GM19467 (cell line): ENCODE results near the gene AMD1.
"Not testable (repeated sequence)": the region's sequence is repeated elsewhere in the genome, so short reads cannot be mapped to it uniquely, and the experiment has no call there.

Source experiments
- ATAC-seq: cut with Tn5 transposase; IDR thresholded peaks from one replicate; pipeline ENCODE4 v1.9.1; 2021; ENCODE audit warnings: mild to moderate bottlenecking, moderate library complexity; ENCODE audit not compliant: unreplicated experiment

Gene AMD1

DNA sequence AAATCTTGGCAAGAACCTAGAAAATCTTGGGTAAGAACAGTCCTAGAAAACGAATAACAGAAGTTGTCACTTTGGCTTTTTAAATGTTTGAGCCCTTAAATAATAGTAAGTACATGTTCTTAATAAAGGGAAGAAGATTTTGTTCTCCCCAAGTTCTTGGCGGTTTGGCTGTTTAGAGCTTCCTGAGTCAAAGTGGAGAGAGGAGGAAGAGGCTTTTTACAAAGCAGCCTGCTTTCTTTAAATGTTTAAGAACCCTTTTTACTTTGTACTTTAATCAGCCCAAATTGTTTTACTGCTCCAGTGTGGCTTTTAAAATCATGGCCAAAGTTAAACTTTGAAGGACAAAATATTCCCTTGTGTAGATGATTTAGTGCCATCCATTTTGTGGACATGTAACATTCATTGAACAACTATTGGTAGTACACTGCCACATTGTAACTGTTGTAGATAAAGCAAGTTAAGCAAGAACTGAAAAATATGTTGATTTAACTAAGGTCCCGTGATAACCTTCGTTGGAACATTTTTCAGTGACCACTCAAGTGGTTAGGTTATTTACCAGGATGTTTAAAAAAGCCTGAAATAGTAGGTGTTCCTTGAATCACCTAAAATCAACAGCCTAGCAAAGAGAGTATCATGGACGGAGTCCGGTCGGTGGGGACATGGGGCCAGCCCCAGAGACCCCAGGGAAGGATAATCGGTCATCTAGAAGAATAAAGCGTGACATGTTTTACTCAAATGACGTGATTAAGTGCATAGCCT lies 2.4 kb downstream of the AMD1 start:
- ATAC-seq = no peak

DNA sequence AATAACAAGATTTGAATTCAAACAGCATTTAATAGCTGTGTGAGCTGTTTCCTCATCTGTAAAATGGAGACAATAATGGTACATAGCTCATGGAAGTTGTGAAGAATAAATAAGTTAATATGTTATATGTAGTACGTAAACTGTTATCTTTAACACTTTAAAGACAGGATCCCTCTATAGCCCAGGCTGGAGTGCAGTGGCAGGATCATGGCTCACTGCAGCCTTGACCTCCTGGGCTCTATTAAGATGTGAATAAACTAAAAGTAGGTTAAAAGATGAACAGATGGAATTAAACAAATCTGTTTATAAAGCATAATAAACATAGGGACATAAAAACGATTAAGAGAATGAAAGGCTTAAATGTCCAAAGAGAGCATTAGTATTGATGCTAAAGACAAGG lies 3.0 kb downstream of the AMD1 start:
- no peak for ATAC-seq

DNA sequence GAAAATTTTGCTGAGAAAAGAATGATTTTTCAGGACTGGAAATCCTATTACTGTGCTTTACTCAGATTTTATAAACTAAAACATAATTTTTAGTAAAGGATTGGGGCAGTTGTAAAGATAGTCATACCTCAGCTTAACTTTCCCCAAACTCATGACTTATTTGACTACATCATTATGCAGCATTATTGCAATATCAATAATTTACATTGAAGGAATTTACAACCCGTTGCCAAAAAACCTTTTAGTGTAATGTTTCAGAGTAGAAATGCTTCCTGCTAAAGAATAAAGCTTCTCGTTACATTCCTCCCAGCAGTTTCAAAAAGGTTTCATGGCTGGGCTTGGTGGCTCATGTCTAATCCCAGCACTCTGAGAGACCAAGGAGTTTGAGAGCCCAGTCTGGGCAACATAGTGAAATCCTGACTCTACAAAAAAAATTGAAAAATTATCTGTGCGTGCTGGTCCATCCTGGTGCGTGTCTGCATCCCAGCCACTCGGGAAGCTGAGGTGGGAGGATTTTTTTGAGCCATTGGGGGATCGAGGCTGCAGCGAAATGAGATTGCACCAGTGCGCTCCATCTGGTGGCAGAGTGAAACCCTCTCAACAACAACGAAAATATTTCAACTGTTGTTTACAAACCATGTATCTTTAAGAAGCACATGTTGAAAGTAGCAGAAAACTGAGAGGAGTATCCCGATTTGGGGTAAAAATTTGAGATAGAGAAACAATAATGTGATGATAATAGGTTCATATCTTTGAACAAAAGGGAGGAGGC lies 4.4 kb downstream of the AMD1 start:
- ATAC-seq = no peak

DNA sequence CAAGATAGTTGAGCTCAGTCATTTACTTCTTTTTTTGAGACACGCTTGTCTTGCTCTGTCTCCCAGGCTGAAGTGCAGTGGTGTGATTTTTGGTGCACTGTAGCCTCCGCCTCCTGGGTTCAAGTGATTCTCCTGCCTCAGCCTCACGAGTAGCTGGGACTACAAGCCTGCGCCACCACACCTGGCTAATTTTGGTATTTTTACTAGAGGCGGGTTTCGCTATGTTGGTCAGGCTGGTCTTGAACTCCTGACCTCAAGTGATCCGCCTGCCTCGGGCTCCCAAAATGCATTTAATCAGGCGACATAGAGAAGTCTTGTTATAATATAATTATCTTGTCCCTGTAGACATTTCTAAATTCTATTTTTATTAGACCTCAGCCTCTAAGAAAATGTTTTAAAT lies 6.1 kb downstream of the AMD1 start:
- no peak for ATAC-seq

DNA sequence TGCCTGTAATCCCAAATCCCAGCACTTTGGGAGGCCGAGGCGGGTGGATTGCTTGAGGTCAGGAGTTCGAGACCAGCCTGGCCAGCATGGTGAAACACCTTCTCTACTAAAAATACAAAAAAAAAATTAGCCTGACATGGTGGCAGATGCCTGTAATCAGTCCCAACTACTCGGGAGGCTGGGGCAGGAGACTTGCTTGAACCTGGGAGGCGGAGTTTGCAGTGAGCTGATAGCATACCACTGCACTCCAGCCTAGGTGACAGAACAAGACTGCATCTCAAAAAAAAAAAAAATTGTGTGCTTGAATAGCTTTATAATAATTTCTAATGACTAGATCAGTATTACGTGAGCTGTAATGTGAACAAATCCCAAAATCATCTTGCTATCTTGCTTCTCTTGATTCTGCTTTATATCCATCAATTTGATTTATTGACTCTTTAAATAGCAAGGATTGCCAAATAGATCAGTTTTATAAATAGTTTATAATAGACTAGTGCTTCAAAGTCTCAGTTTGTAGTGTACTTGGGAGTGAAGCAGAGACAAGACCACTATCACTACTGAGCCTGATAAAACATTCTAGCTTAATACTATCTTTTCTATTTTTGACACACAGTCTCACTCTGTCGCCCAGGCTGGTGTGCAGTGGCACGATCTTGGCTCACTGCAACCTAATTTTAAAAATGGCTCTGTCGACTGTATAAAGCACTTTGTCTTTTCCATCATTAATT lies 7.1 kb downstream of the AMD1 start:
- no peak for ATAC-seq

DNA sequence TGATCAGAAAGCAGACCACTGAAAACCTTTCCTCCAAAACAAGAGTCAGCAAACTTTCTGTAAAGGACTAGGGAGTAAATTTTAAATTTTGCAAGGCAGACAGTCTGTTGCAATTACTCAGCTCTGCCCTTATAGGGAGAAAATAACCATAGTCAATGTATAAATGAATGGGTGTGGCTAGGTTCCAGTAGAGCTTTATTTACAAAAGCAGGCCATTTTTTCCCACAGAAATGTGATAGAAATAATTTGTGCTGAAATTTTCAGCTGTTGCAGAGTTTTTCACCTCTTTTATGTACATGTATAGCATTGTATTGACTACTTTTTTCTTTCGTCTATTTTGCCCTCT lies 7.7 kb downstream of the AMD1 start:
- no peak for ATAC-seq

DNA sequence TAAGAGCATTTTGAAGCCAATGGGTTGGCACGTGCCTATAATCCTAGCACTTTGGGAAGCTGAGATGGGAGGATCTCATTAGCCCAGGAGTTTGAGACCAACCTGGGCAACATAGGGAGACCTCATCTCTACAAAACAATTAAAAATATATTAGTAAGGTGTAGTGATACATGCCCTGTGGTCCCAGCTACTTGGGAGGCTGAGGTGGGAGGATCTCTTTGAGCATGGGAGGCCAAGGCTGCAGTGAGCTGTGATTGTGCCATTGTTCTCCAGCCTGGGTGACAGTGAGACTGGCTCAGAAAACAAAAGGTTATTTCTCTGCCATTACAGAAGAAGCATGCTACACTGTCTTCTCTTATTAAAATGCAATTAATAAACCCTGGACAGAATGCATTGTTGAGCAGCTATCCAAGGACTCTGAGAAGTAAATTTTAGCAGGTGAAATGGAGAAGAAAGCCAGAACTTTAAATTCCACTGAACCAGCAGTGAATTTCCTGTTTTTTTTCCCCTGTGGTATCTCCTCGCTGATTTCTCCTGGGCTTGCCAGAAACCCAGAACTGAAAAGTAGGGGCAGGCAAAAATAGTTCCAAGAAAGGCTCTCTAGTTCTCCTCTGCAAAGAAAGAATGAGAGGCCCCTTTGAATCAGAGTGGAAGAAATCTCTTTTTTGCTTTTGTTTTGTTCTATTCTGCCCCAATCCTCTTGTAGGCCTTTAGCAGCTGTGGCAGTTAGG lies 8.4 kb downstream of the AMD1 start:
- ATAC-seq = no peak

DNA sequence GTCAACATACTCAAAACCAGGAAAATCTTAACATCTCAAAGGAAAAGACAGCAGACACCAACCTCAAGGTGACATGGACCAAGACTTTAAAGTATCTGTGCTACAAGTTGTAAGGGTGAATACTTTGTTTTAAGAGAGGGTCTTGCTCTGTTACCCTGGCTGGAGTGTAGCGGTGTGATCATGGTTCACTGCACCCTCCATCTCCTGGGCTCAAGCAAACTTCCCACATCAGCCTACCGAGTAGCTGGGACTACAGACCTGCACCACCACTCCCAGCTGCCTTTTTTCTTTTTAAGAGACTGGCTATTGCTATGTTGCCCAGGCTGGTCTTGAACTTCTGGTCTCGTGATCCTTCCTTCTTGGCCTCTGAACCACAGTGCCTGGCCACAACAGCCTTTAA lies 9.7 kb downstream of the AMD1 start:
- ATAC-seq = no peak

DNA sequence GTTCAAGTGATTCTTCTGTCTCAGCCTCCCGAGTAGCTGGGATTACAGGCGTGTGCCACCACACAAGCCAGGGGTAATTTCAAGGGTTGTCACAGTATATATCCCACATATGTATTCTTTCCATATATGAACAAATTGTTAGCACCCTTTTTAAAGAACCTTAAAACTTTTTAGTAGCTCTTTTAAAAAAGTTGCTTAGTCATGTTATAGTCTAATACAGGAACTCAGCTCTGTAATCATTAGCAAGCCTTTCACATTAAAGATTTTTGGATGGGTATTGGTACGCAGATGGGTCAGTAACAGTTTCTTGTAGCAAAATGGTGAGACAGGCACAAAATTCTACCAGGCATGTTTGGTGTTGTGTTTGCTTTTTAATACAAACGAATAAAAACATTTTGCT lies 10.9 kb downstream of the AMD1 start:
- no peak for ATAC-seq

DNA sequence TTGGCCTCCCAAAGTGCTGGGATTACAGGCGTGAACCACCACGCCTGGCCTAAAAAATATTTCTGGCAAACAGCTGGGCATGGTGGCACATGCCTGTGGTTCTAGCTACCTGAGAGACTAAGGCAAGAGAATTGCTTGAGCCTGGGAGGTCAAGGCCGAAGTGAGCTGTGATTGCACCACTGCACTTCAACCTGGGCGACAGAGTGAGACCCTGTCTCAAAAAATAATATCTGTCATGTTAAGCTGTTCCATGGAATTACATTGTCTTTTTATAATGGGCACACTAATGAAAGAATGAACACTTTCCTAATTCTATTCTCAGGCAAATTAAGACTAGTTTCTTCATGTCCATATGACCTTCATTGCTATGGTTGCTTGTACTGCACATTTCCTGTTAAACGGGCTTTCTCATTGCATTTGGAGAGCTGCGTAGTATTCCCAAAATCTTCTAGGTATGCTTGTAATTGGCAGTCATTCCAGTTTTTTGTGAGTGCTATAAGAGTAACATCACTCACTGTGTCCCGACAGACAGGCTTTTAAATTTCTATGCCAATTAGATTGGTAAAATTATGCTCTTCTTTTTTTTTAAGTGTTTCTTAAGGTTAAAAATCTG lies 12.1 kb downstream of the AMD1 start:
- no peak for ATAC-seq

DNA sequence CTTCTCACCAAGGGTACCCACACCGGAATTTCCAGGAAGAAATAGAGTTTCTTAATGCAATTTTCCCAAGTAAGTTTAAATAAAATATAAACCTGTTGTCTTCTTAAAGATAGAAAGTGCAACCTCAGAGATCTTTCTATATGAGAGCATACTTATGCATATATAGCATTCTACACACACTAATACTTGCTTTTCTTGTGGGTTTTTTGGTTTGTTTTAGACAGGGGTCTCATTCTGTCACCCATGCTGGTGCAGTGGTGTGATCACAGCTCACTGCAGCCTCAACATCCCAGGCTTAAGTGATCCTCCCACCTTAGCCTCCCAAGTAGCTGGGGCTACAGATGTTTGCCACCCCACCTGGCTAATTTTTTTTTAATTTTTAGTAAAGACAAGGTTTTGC lies 15.7 kb downstream of the AMD1 start:
- ATAC-seq = no peak

DNA sequence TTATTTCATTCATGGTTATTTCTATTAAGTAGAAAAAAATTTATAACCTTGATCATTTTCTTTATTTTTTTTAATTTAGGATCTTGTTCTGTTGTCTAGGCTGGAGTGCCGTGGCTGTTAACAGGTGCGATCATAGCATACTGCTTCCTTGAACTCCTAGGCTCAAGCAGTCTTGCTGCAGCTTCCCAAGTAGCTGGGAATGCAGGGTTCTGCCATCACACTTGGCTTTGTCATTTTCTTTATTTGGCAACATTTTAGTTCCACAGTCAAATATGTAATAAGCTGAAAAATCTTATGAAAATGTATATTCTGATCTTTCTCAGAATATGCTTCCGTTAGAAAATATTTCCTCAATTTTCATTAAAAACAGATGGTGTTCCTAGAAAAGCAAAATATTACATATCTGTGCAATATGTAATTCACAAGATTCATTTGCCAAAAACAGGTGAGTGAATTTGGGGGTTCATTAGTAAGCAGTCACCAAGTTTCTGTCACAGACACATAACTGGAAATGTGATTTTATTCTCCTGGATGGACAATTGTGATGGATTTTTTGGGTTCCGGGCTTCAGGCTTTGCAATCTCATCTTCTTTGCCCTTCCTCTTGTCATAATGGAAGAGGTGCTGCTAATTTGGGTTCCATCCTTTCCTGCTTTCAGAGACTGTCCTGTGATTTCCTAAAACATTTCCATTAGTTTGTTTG lies 21.5 kb downstream of the AMD1 start:
- ATAC-seq = no peak

DNA sequence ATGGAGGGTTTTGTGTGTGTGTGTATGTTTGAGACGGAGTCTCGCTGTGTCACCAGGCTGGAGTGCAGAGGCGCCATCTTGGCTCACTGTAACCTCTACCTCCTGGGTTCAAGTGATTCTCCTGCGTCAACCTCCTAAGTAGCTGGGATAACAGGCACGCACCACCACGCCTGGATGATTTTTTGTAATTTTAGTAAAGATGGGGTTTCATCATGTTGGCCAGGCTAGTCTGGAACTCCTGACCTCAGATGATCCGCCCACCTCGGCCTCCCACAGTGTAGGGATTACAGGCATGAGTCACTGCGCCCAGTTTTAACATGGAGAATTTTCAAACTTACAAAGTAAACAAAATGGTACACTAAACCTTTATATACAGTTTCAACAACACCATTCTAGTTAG lies 22.8 kb downstream of the AMD1 start:
- ATAC-seq = no peak

DNA sequence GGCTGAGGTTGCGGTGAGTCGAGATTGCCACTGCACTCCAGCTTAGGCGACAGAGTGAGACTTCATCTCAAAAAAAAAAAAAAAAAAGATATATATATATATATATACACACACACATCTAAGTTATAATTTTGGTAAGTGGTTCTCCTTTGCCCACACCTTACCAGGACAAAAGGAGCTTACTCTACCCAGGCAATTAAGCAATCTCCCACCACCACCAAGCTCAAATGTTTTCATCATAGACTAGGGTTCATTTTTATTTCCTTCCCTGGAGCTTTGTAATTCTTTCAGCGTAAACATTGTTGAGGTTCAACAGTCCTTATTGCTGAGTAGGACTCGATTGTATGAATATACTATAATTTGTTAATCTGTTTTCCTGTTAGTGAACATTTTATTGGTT lies 23.5 kb downstream of the AMD1 start:
- ATAC-seq = no peak

DNA sequence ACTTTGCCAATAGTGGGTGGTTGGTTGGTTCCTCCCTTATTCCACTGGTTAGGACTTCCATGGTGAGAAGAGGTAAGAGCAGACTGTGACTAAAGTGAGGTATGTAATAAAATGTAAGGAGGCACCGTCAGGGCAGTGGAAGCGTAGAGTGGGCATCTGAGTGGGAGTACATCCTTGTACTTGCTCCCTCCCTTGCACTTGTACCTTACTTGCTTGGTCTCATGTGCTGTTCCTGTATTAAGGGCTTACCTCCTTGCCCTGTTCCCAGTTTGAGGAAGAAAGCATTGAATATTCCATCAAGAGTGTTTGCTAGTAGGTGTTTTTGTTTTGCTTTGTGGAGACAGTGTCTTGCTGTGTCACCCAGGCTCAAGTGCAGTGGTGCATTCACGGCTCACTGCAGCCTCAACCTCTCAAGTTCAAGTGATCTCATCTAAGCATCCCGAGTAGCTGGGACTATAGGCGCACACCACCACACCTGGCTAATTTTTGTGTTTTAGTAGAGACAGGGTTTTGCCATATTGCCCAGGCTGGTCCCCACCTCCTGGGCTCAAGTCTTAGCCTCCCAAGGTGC lies 25.5 kb downstream of the AMD1 start:
- no peak for ATAC-seq

DNA sequence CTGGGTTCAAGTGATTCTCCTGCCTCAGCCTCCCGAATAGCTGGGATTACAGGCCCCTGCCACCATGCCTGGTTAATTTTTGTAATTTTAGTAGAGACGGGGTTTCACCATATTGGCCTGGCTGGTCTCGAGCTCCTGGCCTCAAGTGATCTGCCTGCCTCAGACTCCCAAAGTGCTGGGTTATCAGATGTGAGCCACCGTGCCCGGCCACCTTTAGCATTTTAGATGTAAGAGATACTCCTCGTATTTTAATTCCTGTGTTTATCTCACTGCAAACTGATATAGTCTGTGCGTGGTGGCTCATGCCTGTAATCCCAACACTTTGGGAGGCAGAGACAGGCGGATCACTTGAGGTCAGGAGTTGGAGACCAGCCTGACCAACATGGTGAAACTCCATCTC lies 27.0 kb downstream of the AMD1 start:
- not testable (repeated sequence) for ATAC-seq

DNA sequence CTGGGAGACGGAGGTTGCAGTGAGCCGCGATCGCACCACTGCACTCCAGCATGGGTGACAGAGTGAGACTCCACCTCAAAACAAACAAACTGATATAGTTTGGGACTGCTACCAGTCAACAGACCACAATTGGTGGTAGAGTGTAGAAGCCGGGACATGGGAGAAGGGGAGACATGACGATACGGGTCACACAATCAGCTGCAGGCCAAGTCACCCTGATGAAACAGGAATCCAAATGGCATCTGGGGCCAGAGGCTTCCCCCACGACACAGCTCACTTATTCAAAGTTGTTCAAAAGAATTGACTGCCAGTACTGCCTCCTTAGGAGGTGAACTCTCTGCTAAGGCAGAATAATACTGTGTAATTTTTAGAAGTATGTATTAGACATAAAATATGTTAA lies 27.5 kb downstream of the AMD1 start:
- no peak for ATAC-seq

DNA sequence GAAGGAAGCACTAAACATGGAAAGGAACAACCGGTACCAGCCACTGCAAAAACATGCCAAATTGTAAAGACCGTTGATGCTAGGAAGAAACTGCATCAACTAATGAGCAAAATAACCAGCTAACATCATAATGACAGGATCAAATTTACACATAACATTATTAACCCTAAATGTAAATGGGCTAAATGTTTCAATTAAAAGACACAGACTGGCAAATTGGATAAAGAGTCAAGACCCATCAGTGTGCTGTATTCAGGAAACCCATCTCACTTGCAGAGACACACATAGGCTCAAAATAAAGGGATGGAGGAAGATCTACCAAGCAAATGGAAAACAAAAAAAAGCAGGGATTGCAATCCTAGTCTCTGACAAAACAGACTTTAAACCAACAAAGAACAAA lies 31.7 kb downstream of the AMD1 start:
- not testable (repeated sequence) for ATAC-seq

DNA sequence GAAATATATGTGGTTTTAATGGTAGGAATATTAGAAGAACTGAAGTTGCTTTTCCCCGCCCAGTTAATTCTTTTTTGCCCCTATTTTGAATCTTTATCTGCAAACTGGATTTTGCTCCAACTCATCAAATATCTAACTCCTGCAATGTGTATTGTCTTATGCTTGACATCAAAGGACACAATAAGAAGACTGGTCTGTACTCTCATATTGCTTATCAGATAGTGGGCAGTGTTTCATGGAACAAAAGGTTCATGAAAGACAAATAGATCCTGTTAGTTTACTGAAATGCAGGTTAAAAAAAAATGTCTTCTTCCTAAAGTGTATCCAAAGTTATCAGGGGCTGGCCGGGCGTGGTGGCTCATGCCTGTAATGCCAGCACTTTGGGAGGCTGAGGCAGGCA lies 56.2 kb downstream of the AMD1 start:
- no peak for ATAC-seq

DNA sequence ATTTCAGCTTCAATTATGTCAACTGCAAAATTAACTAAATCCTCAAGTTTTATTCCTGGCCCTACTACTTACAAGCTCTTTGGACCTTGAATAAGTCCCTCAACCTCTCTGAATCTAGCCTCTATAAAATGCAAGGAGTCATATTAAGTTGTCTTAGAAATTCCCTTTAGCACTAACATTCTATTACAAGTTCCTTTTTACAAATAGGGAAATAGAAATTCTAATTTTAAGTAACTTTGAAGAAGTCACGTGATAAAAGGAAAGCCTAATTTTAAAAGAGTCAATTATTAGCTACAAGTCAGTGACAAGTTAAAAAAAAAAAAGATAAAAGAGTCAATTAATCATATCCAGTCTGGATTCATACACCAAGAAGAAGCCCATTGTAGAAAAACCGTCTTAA lies 59.3 kb downstream of the AMD1 start:
- ATAC-seq = no peak
